ENCODE data around the gene MPP1. TPM values are rescaled to one million over a fixed set of nuclear protein-coding genes. Genes with fewer than 3 reads are reported as not detected.
A peak's percentile ranks its signal among the peaks of the same experiment; 100 is the strongest.

MPP1 gene
- total and polyA plus RNA-seq, 9 of the 15 experiments (the other 6 are each of a cell fraction or from before 2014, with no cell fraction given), result 227 to 395 (median 283) TPM

- ATAC-seq (peak; percentile 87), DNase-seq (ENCODE audit: extremely low read depth in 1 of 4, low spot score in 3 of 4) (peak; percentile 91 to 98 (median 94)), FAIRE-seq (peak; percentile 95)
- BruUV-seq (replicated peaks), result TSS peak; percentile 44
- Histone ChIP-seq H3K9me3 (replicated peaks; ENCODE audit: control insufficient read depth, insufficient read depth, low read depth, low read length) (no peaks in the 10 kb centered on the region), H4K20me1 (replicated peaks; ENCODE audit: control insufficient read depth, insufficient read depth, low read length) (peaks cover 9% of the 10 kb centered on the region; the same call in 1 of the 2 replicates), H3K4me3 (peak within 1 kb of the TSS; percentile 80), H3K9ac (ENCODE audit: insufficient read depth in 1 of 2, low read depth in 2 of 2, low read length in 2 of 2) (peak within 1 kb of the TSS; percentile 98), H3K4me1 (replicated peaks in 1 of 2; ENCODE audit: control insufficient read depth in 2 of 2, insufficient read depth in 2 of 2, low read length in 2 of 2) (peaks cover 9 to 55% of the 10 kb centered on the region in 2 experiments), H3K79me2 (ENCODE audit: control insufficient read depth, insufficient read depth, low read length) (peaks cover 65% of the 10 kb centered on the region), H3K4me2 (ENCODE audit: insufficient read depth, low read length) (peak within 1 kb of the TSS; percentile 97), H3K27ac (ENCODE audit: extremely low read depth, low read depth, low read length) (peak within 1 kb of the TSS; percentile 95), H3K9me1 (ENCODE audit: control insufficient read depth, insufficient read depth, low read length) (no peaks in the 10 kb centered on the region), H3K27me3 (ENCODE audit: control insufficient read depth in 2 of 2, insufficient read depth in 2 of 2, low read length in 2 of 2) (no peaks in the 10 kb centered on the region), H2AFZ (ENCODE audit: low read depth, low read length) (peak within 1 kb of the TSS; percentile 87), H3K36me3 (ENCODE audit: control insufficient read depth, insufficient read depth, low read length) (peaks cover 36% of the 10 kb centered on the region)
- ChIA-PET POLR2A (interaction anchor here (0.6 to 6.4 kb wide), 9 partner anchors 9 to 75 kb away, joined by 3 to 94 read pairs (median 4); no protein-coding TSS in a partner anchor), CTCF (ENCODE audit: low intra/inter-chr PET ratio) (no interaction called here)
- in situ Hi-C loops (cut with MboI) (no loop called here), intact Hi-C loops (cut with micrococcal nuclease) (loop anchor here (1.0 to 5.0 kb wide), 3 partner anchors 37 to 310 kb away; partner anchors contain the start of genes BRCC3, CMC4 and MTCP1)
- 0% methylated on average over 34 of the region's 84 CpGs for WGBS (ENCODE audit: insufficient coverage, low coverage, missing lambda C conversion rate)
- no peak for TF ChIP-seq ARID2 (IDR thresholded peaks at IDR 0.05)
- peak; percentile 19; the same call in 1 of the 2 replicates for TF ChIP-seq PML (IDR thresholded peaks at IDR 0.05; ENCODE audit: low read length)
- no peak for TF ChIP-seq CSDE1 (IDR thresholded peaks at IDR 0.05)
- peak; percentile 95 for TF ChIP-seq POLR2G (IDR thresholded peaks at IDR 0.05; ENCODE audit: low read depth, low read length)
- TF ChIP-seq HMG20A (CRISPR knock-in tag; conservative IDR thresholded peaks at IDR 0.05), result no peak
- 0 out of 2 replicates have a peak, but pooled peaks have one; percentile 68 for TF ChIP-seq POLR2AphosphoS2 (IDR thresholded peaks at IDR 0.05; ENCODE audit: low read length)
- TF ChIP-seq YBX1 (IDR thresholded peaks at IDR 0.05), result no peak
- no peak; the same call in 1 of the 2 replicates for TF ChIP-seq CREB1 (IDR thresholded peaks at IDR 0.05)
- peak; percentile 76 for TF ChIP-seq CREB1 (CRISPR knock-in tag; IDR thresholded peaks at IDR 0.05)
- TF ChIP-seq, protein P1, sequence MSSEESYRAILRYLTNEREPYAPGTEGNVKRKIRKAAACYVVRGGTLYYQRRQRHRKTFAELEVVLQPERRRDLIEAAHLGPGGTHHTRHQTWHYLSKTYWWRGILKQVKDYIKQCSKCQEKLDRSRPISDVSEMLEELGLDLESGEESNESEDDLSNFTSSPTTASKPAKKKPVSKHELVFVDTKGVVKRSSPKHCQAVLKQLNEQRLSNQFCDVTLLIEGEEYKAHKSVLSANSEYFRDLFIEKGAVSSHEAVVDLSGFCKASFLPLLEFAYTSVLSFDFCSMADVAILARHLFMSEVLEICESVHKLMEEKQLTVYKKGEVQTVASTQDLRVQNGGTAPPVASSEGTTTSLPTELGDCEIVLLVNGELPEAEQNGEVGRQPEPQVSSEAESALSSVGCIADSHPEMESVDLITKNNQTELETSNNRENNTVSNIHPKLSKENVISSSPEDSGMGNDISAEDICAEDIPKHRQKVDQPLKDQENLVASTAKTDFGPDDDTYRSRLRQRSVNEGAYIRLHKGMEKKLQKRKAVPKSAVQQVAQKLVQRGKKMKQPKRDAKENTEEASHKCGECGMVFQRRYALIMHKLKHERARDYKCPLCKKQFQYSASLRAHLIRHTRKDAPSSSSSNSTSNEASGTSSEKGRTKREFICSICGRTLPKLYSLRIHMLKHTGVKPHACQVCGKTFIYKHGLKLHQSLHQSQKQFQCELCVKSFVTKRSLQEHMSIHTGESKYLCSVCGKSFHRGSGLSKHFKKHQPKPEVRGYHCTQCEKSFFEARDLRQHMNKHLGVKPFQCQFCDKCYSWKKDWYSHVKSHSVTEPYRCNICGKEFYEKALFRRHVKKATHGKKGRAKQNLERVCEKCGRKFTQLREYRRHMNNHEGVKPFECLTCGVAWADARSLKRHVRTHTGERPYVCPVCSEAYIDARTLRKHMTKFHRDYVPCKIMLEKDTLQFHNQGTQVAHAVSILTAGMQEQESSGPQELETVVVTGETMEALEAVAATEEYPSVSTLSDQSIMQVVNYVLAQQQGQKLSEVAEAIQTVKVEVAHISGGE (CRISPR knock-in tag; IDR thresholded peaks at IDR 0.05), result peak in 2 of 3 experiments; percentile 14 to 95; a peak in 3 of 6 replicates
- TF ChIP-seq NFIX (CRISPR knock-in tag; IDR thresholded peaks at IDR 0.05; ENCODE audit: low read depth), result no peak
- no peak for TF ChIP-seq TRIM25 (IDR thresholded peaks at IDR 0.05; ENCODE audit: borderline replicate concordance)
- TF ChIP-seq SMAD1 (IDR thresholded peaks at IDR 0.05; ENCODE audit: low read depth, low read length, partially characterized antibody), result peak; percentile 15
- TF ChIP-seq, protein P2, sequence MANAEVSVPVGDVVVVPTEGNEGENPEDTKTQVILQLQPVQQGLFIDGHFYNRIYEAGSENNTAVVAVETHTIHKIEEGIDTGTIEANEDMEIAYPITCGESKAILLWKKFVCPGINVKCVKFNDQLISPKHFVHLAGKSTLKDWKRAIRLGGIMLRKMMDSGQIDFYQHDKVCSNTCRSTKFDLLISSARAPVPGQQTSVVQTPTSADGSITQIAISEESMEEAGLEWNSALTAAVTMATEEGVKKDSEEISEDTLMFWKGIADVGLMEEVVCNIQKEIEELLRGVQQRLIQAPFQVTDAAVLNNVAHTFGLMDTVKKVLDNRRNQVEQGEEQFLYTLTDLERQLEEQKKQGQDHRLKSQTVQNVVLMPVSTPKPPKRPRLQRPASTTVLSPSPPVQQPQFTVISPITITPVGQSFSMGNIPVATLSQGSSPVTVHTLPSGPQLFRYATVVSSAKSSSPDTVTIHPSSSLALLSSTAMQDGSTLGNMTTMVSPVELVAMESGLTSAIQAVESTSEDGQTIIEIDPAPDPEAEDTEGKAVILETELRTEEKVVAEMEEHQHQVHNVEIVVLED (CRISPR knock-in tag; IDR thresholded peaks at IDR 0.05), result peak; percentile 78
- no peak for TF ChIP-seq ZNF431 (CRISPR knock-in tag; IDR thresholded peaks at IDR 0.05)
These were observed 42.6 kb downstream of the MPP1 start, which contains the start of gene DKC1 for GRCh38 chrX:154762537-154763296. TSS of gene DKC1 (plus strand) at chrX:154762864. CDS start at chrX:154762966, 102 bp downstream.
